Frontal cortex (tissue), 4 donors: Measurements from ENCODE around the gene PLEKHG5. TPM values are rescaled to one million over a fixed set of nuclear protein-coding genes. Genes with fewer than 3 reads are reported as not detected.
"Not testable (repeated sequence)": the region's sequence is repeated elsewhere in the genome, so short reads cannot be mapped to it uniquely, and the experiment has no call there.

ENCODE experiments used
- DNase-seq, 2 donors: peaks; one replicate each; pipeline ENCODE4 v3.0.0; 2012; ENCODE audit warnings: low spot score in 2 of 2
- FAIRE-seq: peaks from 2 replicates; lab custom pipeline; 2012; peaks lifted over from hg19 to GRCh38; lab: Jason Lieb, UNC
- total RNA-seq: library from RNA; depleted of rRNA; stranded (reverse); fragments of >200 nt; gene quantifications from one replicate; pipeline ENCODE4 v1.2.3, GENCODE V29; 2014
- donor health status: control.
- donor health status: control.
- donor health status: control.

The PLEKHG5 gene
- total RNA-seq, 1 donor from 2014 or later: 24.9 TPM

GRCh38 chr1:6436277-6436676 is 55.2 kb downstream of the PLEKHG5 start:
- not testable (repeated sequence) for DNase-seq, FAIRE-seq

DNA sequence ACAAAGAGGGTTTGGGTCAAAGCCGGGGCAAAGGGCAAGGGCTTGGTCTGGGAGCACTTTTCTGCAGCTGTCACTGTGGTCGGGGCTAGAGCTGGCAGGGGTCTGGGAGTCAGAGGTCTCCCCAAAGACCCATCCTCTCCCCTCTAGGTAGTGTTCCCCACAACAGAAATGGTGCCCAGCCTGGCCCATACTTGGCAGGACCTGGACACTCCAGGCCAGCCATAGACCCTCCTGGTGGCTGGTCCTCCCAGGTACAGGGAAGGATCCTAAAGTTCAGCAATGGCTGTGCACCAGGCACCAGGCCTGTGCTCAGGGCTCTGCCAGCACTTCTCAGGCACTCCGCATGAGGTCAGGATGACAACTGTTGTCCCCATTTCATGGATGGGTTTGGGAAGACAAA is 55.9 kb downstream of the PLEKHG5 start:
- DNase-seq (no peak), FAIRE-seq (no peak)

GRCh38 chr1:6435129-6435528 is 56.3 kb downstream of the PLEKHG5 start:
- no peak for FAIRE-seq
- no peak for DNase-seq

GRCh38 chr1:6434186-6434585 is 57.3 kb downstream of the PLEKHG5 start:
- no peak for FAIRE-seq

DNA sequence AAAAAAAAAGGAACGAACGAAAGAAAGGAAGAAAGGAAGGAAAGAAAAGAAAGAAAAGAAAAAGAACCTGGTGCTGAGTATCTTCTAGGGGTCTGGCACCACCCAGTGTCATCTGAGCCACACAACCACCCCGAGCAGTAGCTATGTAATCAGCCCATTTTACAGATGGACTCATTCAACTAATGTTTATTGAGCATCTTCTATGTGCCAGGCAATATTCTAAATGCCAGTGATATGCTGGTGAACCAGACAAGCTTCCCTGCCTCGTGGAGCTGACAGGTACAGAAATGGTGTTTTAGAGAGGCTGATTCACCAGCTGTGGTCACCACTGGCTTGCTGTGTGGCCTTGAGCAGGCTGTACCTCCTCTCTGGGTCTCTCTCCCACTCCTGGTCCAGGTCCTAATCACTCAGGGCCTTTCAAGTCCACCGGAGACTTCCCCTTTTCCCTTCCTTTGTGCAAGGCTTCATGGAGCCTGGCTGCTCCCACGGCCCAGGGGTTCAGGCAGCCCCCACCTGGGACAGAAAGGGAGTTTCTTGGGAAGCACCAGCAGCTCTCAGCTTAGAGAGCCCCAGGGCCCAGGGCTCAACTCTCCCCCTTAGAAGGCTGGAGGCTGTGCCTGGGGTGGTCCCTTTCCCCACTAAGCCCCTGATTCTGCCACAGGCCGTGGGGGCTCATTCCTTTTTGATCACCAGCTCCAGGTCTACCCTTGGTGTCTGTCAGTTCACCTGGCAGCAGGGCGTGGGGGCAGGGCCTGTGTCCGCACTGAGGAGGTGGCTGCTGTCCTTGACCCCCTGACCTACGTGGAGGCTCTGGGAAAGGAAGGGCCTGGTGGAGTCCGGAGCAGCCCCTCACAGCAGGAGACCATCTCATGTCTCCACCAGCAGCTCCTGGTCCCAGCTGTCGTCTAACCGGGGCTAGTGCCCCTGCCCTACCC is 59.6 kb downstream of the PLEKHG5 start:
- not testable (repeated sequence) for FAIRE-seq, DNase-seq

More at GRCh38 chr1:6434186-6434585, 57.3 kb downstream of the PLEKHG5 start:
- no peak for DNase-seq

- DNase-seq, FAIRE-seq: not testable (repeated sequence)
Observed at GRCh38 chr1:6429660-6430411, 61.6 kb downstream of the PLEKHG5 start.

DNA sequence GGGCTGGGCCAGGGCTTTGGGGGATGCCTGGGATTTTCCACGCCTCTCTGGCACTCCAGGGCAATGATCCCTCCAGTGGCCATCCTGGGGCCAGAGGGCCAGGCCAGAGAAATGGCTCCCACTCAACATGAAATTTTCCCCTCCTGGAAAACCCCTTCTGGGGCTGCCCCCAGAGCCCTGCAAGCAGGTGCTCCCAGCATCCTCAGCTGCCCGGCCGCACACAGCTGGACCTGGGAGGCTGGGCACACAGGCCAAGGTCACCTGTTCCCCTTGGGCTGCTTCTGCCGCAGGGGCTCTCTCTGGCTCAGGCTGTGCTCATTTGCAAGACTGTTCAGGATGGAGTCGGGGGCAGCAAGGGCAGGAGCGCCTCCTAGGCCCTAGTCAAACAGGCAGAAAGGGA is 63.0 kb downstream of the PLEKHG5 start:
- DNase-seq, FAIRE-seq: not testable (repeated sequence)

DNA sequence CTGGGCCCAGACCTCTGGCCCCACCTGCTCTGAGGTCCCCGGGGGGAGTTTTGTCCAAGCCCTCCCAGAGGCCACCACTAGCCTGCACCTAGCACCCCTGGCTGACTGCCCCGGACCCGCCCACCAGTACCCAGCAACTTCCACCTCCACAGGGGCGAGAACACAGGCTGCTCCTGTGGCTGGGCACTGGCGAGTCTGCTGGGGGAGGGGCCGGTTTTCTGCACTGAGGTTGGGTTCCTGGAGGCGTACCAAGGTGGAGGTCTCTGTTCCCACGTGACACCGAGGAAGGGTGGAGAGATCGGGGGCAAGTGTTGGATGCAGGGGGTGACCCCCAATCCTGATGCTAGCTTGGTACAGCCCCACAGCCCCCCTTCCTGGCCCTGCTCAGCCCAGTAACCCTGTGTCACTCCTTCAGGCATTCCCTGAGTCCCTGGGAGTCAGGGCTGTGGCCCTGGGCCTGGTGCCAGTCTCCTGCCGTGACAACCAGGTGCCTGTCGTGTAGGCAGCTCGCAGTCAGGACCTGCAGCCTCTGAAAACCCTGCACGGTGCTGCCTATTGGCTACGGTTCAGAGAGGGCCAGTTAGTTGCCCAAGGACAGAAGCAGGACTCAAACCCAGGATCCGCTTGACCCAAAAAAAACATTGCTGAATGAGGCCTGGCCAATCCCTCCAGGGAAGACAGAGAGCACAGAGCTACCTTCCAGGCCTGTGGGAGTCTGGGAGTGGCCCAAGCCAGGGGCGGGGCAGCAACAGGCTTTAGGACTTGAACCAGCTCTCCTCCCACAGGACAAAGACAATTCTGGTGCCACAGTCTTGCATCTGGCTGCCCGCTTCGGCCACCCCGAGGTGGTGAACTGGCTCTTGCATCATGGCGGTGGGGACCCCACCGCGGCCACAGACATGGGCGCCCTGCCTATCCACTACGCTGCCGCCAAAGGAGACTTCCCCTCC is 63.8 kb downstream of the PLEKHG5 start:
- no peak for FAIRE-seq
- DNase-seq: no peak

- DNase-seq (no peak), FAIRE-seq (no peak)
Observed at GRCh38 chr1:6426972-6427350, 64.5 kb downstream of the PLEKHG5 start.

DNA sequence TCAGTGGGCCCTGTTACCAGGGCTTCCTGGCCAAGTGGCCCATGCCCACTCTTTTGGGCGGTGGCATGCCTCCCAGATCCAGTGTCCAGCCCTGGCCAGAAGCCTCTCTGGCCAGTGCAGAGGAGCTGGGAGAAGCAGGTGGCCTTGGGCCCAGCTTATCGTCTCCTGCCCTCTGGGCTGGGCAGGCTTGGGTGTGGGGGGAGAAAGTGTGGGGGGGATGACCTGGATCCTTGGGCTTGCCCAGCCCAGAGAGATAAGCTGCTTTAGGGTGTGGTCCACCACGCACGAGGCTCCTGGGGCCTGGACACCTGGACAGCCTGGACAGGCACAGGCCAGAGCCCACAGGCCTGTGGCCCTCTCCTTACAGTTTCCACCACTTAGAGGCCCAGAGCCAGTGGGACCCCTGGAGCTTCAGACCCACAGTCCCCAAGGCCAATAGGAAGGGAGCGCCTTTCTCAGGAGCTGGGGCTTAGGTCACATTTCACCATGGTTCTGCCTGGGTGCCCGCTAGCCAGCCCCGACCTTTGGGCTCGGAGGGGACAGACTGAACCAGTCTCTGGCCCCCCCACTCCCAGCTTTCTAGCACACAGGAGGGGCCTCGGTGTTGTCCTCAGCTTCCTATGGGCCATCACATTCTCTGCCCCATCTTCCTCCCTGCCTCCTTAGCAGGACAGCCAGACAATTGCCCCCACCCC is 65.0 kb downstream of the PLEKHG5 start:
- FAIRE-seq: no peak
- DNase-seq: no peak

DNA sequence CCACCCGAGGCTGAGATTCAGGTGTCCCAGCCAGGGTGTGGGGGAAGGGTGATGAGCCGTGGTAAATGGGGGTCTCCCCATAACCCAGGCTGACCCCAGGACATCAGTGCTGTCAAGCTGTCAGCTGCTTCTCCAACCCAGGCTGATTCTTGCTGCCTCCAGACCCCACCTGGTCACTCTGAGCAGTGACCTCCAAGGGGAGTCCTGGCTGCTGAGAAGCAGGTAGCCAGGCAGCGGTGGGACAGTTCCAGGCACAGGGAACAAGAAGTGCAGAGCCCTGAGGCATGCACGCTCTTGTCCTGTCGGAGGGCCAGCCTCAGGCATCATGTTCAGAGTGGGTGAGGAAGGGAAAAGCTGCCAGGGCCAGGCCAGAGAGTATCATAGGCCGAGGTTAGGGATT is 65.8 kb downstream of the PLEKHG5 start:
- DNase-seq (no peak), FAIRE-seq (no peak)

GRCh38 chr1:6424619-6425593 is 66.6 kb downstream of the PLEKHG5 start, which contains the start of gene ESPN:
Gene ESPN (plus strand): TSS chr1:6424776. CDS start chr1:6424956, 180 bp downstream.
- DNase-seq: no peak
- FAIRE-seq: no peak

- FAIRE-seq: no peak
- no peak for DNase-seq
Observed at GRCh38 chr1:6424000-6424565, 67.4 kb downstream of the PLEKHG5 start.

DNA sequence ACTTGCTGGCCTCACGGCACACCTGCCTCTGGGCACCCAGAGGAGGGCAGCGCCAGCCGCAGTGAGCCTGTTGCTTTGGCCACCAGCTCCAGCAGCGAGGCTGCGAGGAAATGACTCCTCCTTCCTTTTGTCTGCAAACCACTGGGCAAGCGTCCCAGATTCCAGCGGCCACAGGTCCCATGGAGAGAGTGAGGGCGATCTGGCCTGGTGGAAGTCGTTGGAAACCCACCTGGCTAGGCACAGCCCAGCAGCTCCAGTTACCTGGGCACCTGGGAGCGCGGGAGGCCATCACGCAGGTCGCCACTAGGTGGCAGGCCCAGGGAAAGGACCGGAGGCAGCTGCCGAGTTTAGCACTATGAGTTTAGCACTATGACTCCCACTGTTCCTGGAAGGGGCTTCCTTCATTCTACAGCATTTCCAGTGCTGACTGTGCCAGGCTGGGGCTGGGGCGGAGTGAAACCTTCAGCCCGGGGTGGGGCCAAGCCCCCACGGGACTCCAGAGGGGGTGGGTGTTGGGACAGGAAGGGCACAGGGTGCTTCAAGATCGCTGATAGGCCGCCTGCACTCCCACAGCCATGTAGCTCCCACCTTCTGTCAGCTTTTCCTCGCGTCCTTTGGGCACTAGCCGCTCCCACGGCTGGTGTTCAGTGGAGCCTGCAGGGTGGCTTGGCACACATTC is 68.0 kb downstream of the PLEKHG5 start:
- FAIRE-seq: no peak

DNA sequence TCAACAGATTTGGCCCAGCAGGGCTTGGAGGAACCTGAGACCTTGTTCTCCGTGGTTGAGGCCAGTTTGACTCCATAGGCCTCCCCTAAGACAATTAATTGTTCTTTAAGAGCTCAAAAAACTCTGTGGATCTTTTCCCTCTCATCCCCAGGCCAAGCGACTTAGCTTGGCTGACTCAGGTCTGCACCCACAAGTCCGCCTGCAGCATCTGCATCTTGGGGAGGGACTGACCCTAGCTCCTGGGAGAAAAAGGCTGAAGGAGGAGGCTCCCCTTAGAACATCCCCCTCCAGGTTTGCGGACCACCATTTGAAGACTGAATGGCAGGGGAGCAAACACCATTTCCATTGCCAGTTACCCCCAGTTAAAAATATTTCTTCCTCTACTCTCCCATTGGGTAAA is 70.2 kb downstream of the PLEKHG5 start:
- DNase-seq (no peak), FAIRE-seq (no peak)

More for the DNA sequence above, 68.0 kb downstream of the PLEKHG5 start:
- peak in 1 of 2 donors; percentile 67 for DNase-seq

DNA sequence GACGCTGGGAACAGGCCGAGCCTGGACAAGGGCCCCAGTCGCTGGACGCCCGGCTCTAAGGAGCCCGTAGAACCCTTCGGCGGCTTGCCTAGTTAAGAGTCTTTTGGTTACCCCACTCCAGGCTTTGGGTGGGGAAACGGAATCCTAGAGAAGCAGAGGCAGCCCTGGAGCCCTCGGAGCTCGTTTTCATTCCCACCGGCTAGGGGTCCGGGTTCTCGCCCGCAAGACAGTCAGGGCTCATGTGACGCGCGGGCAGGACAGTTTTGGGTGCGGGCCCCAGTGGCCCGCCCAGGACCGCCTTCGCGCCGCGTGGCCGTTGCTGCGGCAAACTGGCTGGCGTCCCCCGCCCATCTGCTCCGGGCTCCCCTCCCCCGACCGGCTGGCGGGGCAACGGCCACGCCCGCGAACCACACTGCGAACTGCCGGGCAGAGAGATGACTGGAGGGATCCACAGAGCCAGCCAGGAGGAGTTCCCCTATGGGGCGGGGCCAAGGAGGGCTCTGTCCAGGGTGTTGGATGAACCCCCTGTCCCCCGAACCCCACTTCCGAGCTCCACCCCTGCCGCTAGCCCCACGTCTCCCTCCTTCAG is 70.9 kb downstream of the PLEKHG5 start:
- FAIRE-seq: no peak
- no peak for DNase-seq
